Brain microvascular endothelial cell (primary cell): ENCODE results near the gene ADAMTSL4.

Experiments
- DNase-seq: peaks from one replicate; pipeline ENCODE4 v3.0.0-alpha.2; 2020
- H3K27ac ChIP-seq: fragments of 250-450 bp; sonication (Bioruptor Pico); 2 replicates; pipeline ENCODE4 v1.5.1; 2020; ENCODE audit warnings: mild to moderate bottlenecking, moderate library complexity
- H3K27me3 ChIP-seq: fragments of 250-450 bp; sonication (Bioruptor Pico); replicated peaks from 2 replicates; pipeline ENCODE4 v1.5.1; 2020; ENCODE audit warnings: mild to moderate bottlenecking
- H3K36me3 ChIP-seq: fragments of 250-450 bp; sonication (Bioruptor Pico); replicated peaks from 2 replicates; pipeline ENCODE4 v1.5.1; 2020; ENCODE audit warnings: mild to moderate bottlenecking
- H3K4me3 ChIP-seq: 2 replicates; pipeline ENCODE4 v1.5.1; 2011; ENCODE audit warnings: low read depth, mild to moderate bottlenecking, control low read depth, low read length, moderate library complexity
- in situ Hi-C: cut with HindIII; loops from 2 replicates; pipeline ENCODE4 v1.10.0; 2017; ENCODE audit warnings: low sequenced_read_pairs, low pct_ligation_motif_present
- TF ChIP-seq, protein P1 (sequence below): IDR thresholded peaks from 2 replicates; pipeline ENCODE4 v1.5.1; 2011; ENCODE audit warnings: low read depth, mild to moderate bottlenecking, moderate library complexity, low read length, control low read depth, inconsistent platforms; ENCODE audit errors: missing control alignments

Gene ADAMTSL4

DNA sequence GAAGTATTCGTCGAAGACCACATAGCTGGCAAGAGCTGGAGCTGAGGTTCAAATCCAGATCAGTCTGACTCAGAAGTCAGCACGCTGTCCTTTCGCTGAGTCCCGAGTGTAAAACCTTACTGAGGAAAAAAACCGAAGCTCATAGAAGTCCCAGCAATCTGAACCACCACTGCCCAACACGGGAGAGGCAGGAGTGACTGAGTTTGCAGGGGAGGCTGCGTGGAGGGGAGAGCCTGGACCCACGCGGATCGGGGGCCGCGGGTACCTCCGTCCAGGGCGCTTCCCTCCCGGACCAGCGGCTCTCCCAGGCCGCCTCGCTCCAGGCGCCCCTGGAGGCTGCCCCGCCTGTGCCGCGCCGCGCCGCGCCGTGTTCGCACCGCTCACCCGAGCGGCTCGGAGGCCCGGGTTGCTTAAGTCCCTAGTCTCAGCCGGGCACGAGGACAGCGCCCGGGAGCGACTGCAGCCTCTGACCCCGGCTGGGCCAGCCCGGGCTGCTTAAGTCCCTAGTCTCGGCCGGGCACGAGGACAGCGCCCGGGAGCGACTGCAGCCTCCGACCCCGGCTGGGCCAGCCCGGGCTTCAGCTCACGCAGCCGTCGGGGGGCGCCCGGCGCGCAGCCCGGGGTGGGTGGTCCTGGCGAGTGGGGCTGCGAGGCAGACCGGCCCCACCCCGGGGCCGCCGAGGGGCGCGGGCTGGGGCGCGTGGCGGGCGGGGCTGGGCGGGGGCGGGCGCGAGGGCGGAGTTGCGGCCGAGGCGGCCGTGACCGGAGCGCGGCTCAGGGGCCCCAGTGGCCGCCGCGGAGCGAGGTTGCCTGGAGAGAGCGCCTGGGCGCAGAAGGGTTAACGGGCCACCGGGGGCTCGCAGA lies at the start of gene ADAMTSL4:
Gene ADAMTSL4, plus strand, starts transcription at position 777 of the 864 bp plus-strand sequence. CDS start 2,881 bp downstream, outside the sequence.
- Histone ChIP-seq H3K4me3 (peak within 1 kb of the TSS; percentile 54), H3K27me3 (no peaks in the 10 kb centered on the region), H3K36me3 (no peaks in the 10 kb centered on the region), H3K27ac (peak within 1 kb of the TSS; percentile 11)
- in situ Hi-C loops, result no loop called here
- TF ChIP-seq, protein P1, sequence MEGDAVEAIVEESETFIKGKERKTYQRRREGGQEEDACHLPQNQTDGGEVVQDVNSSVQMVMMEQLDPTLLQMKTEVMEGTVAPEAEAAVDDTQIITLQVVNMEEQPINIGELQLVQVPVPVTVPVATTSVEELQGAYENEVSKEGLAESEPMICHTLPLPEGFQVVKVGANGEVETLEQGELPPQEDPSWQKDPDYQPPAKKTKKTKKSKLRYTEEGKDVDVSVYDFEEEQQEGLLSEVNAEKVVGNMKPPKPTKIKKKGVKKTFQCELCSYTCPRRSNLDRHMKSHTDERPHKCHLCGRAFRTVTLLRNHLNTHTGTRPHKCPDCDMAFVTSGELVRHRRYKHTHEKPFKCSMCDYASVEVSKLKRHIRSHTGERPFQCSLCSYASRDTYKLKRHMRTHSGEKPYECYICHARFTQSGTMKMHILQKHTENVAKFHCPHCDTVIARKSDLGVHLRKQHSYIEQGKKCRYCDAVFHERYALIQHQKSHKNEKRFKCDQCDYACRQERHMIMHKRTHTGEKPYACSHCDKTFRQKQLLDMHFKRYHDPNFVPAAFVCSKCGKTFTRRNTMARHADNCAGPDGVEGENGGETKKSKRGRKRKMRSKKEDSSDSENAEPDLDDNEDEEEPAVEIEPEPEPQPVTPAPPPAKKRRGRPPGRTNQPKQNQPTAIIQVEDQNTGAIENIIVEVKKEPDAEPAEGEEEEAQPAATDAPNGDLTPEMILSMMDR, result no peak
- peak; percentile 48 for DNase-seq

DNA sequence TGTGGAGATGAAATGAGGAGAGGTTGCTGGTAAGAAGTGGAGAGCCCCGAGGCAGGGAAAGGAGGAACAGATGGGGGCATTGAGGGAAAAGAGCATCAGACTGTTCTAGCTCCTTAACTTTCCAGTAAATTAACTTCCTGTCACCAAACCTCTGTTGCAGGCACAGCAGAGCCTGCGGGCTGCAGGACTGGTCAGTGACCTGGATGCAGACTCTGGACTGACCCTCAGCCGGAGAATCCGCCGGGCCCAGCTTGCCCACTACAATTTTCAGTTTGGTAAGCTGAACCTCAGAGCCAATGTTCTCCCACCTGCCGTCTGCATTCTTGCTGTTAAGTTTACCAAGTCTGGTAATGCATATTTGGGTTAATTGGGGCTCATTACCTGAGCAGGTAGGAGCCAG lies 43.8 kb upstream of the ADAMTSL4 start:
- TF ChIP-seq, protein P1, result no peak
- Histone ChIP-seq H3K27me3 (no peaks in the 10 kb centered on the region), H3K27ac (no peak overlapping the region), H3K4me3 (no peak overlapping the region), H3K36me3 (peaks cover 17% of the 10 kb centered on the region)
- no peak for DNase-seq
- in situ Hi-C loops, result no loop called here

GRCh38 chr1:150507912-150508864 lies 41.0 kb upstream of the ADAMTSL4 start, which contains the start of gene ECM1:
ECM1 (plus strand) TSS chr1:150508109; CDS start chr1:150508210, 101 bp downstream.
- TF ChIP-seq, protein P1, result no peak
- in situ Hi-C loops, result no loop called here
- H3K36me3 ChIP-seq, result peaks cover 19% of the 10 kb centered on the region
- H3K27me3 ChIP-seq, result no peaks in the 10 kb centered on the region
- peak within 1 kb of the TSS; percentile 48 for H3K4me3 ChIP-seq
- peak; percentile 76 for DNase-seq
- H3K27ac ChIP-seq, result peak within 1 kb of the TSS; percentile 14

DNA sequence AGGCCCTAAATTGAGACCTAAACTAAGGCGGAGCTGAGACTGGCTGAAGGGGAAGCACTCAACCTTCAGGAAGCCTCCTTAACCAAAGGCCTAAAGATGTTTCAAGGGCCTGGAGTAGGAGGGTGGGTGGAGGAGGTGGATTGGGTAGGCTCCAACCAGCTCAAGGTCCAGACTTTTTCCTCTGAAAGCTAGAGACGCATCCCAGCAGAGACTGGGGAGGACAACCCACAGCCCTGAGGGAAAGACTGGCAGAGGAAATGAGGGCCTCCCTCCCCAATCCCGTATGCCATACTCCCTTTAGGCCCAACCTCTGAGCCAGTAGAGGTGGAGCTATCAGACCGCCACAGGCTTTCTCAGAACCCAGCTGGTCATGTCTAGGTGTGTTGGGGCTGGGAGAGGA lies 40.2 kb upstream of the ADAMTSL4 start:
- H3K27ac ChIP-seq, result no peak overlapping the region
- no peak for DNase-seq
- no peak overlapping the region for H3K4me3 ChIP-seq
- H3K27me3 ChIP-seq, result no peaks in the 10 kb centered on the region
- peaks cover 19% of the 10 kb centered on the region for H3K36me3 ChIP-seq
- TF ChIP-seq, protein P1, result no peak
- in situ Hi-C loops, result no loop called here

DNA sequence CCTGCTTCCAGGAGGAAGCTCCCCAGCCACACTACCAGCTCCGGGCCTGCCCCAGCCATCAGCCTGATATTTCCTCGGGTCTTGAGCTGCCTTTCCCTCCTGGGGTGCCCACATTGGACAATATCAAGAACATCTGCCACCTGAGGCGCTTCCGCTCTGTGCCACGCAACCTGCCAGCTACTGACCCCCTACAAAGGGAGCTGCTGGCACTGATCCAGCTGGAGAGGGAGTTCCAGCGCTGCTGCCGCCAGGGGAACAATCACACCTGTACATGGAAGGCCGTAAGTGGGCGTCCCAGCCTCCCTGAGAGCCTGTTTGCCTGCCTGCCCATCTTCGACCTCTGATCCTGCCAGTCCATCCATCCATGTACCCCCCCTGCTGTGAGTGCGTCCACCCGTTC lies 37.7 kb upstream of the ADAMTSL4 start:
- Histone ChIP-seq H3K36me3 (peaks cover 4% of the 10 kb centered on the region), H3K27ac (no peak overlapping the region), H3K27me3 (no peaks in the 10 kb centered on the region), H3K4me3 (no peak overlapping the region)
- in situ Hi-C loops, result no loop called here
- no peak for DNase-seq
- TF ChIP-seq, protein P1, result no peak
